ENCODE measurements around the gene TAF9B.
"Not testable (repeated sequence)": the region's sequence is repeated elsewhere in the genome, so short reads cannot be mapped to it uniquely, and the experiment has no call there.

TAF9B gene

DNA sequence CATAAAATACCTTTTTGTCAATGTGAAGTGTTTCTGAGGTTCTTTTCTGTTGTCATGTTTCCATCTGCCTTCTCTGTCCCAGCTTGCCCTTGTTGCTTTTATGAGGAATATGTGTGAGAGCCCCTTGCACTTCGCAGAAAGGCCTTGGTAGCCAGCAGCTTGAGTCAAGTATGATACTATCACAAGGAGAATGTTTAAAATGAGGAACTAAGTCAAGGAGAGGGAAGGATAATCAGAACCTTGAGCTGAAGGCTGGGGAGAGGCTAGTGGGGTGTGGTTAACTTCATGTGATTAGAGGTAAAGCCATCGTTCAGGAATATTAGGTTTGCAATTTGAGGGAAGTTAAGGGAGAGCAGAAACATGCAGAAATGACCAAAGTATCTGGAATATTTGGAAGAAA is 22.7 kb downstream of the TAF9B start:
- no peak for DNase-seq (ENCODE audit: low read depth in 2 of 2, low spot score in 1 of 2)

- no peak for DNase-seq (ENCODE audit: low read depth in 2 of 2, low spot score in 1 of 2)
These were observed 23.1 kb downstream of the TAF9B start for GRCh38 chrX:78116365-78116764.

DNA sequence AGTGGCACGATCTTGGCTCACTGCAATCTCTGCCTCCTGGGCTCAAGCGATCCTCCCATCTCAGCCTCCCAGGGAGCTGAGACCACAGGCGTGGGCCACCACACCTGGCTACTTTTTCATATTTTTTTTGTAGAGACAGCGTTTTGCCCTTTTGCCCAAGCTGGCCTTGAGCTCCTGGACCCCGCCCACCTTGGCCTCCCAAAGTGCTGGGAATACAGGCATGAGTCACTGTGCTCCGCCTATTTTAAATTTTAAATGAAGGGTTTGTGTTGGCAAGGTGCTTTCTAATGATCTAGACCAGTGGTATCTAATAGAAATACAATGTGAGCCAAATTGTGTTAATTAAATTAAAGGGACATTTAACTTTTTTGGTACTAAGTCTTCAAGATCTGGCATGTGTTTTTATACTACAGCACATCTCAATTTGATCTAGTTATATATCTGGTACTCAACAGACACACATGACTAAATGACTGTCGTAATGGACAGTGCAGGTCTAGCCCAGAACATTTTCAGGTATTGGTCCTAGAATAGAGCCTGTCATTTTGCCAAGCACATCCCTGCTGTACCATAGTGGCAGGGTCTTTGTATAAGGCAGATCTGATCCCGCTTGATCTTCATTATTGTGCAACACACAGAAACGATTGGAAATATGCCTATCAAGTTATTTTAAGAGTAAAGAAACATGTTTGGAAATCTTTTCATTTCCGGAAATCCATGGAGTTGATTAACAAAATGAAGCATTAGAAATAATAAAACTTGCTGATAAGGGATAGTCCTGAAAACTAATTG is 28.1 kb downstream of the TAF9B start:
- DNase-seq (ENCODE audit: low read depth in 2 of 2, low spot score in 1 of 2), result no peak

DNA sequence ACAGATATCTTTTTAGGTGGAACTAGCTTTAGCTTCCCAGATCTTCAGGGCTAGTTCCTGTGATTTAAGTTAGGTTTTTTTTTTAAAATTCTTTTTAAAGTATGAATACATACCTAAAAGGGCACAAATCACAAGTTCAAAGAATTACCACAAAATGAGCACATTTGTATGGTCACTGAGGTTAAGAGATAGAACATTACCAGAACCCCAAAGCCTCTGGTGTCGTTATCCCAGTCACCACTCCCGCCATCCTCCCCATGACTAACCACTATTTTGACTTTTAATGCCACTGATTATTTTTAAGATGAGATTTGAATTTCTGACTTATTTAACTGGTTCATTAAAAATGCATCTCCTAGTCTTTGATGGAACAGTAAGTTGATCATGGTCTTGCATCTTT is 30.0 kb downstream of the TAF9B start:
- DNase-seq (ENCODE audit: low read depth in 2 of 2, low spot score in 1 of 2), result no peak

GRCh38 chrX:78106651-78106986 is 32.8 kb downstream of the TAF9B start:
- DNase-seq (ENCODE audit: low read depth in 2 of 2, low spot score in 1 of 2), result no peak

- DNase-seq (ENCODE audit: low read depth in 2 of 2, low spot score in 1 of 2), result no peak
These were observed 33.4 kb downstream of the TAF9B start for GRCh38 chrX:78105944-78106650.

DNA sequence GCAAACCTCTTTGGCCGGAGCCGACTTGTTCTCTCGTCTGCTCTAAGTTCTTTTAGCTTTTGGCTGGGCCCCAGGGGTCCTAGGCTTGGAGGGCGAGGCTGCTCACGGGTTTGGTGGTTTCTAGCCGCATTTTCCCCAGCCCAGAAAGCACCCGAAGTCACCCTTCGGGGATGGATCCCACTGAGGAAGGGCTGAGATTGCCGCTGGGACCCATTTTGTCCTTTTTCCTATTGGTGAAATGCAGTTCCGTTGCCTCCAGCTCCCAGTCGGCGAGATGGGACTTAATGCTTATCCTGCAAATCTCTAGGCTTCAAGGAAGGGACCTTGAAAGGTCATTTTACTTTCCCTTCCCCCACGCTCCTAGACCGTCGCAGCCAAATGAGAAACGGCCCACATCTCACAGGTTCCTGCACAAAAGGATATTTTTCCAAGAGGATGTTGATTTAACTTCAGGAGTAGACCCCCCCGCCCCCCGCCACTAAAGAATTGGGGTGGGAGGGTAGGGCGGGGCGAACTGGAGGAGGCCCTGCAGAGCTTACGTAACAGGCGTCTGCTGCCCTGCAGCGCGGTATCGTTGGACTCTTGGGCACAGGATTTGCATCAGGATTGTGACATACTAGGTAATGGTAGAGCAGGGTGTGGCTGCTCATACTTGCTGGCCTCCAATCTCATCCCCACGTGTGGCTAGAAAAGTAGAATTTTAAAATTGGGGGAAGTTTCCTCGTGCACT is 34.8 kb downstream of the TAF9B start:
- DNase-seq (ENCODE audit: low read depth in 2 of 2, low spot score in 1 of 2), result peak in 1 of 2 donors; percentile 3

DNA sequence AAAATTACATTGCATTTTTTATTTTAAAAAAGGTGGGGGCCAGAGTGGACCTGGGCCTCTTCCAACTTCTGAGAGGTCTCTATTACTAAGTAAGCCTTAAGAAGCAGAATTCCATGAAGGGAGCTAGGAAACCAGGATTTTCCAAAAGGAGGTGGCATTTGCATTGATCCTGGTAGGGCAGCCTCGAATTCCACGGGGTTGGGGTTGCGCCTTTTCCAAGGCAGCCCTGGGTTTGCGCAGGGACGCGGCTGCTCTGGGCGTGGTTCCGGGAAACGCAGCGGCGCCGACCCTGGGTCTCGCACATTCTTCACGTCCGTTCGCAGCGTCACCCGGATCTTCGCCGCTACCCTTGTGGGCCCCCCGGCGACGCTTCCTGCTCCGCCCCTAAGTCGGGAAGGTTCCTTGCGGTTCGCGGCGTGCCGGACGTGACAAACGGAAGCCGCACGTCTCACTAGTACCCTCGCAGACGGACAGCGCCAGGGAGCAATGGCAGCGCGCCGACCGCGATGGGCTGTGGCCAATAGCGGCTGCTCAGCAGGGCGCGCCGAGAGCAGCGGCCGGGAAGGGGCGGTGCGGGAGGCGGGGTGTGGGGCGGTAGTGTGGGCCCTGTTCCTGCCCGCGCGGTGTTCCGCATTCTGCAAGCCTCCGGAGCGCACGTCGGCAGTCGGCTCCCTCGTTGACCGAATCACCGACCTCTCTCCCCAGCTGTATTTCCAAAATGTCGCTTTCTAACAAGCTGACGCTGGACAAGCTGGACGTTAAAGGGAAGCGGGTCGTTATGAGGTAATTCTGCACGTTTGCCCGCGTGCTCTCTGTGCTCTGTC is 35.6 kb downstream of the TAF9B start, which contains the start of gene PGK1:
Gene PGK1, plus strand, starts transcription at position 626 of the 824 bp plus-strand sequence. Its CDS starts 93 bp downstream, at position 719.
- DNase-seq (ENCODE audit: low read depth in 2 of 2, low spot score in 1 of 2), result peak; percentile 77 to 89

- DNase-seq (ENCODE audit: low read depth in 2 of 2, low spot score in 1 of 2), result no peak
These were observed 36.3 kb downstream of the TAF9B start for GRCh38 chrX:78103001-78103622.

- DNase-seq (ENCODE audit: low read depth in 2 of 2, low spot score in 1 of 2), result no peak
These were observed 37.4 kb downstream of the TAF9B start for GRCh38 chrX:78102091-78102490.

- no peak for DNase-seq (ENCODE audit: low read depth in 2 of 2, low spot score in 1 of 2)
These were observed 41.3 kb downstream of the TAF9B start for GRCh38 chrX:78098108-78098507.

- no peak for DNase-seq (ENCODE audit: low read depth in 2 of 2, low spot score in 1 of 2)
These were observed 47.2 kb downstream of the TAF9B start for GRCh38 chrX:78092296-78092695.

GRCh38 chrX:78081413-78081812 is 58.0 kb downstream of the TAF9B start:
- DNase-seq (ENCODE audit: low read depth in 2 of 2, low spot score in 1 of 2), result not testable (repeated sequence)
